DMS153 treated with DMSO at 0.1 percent for 48 hours (cell line): ENCODE results near the gene PKP4.

Experiments used
- DNase-seq: peaks from one replicate; lab custom pipeline; 2025; ENCODE audit not compliant: unreplicated experiment; lab: John Stamatoyannopoulos, UW

Gene PKP4

GRCh38 chr2:158715357-158715756 lies 258.6 kb downstream of the PKP4 start:
- DNase-seq, result no peak

DNA sequence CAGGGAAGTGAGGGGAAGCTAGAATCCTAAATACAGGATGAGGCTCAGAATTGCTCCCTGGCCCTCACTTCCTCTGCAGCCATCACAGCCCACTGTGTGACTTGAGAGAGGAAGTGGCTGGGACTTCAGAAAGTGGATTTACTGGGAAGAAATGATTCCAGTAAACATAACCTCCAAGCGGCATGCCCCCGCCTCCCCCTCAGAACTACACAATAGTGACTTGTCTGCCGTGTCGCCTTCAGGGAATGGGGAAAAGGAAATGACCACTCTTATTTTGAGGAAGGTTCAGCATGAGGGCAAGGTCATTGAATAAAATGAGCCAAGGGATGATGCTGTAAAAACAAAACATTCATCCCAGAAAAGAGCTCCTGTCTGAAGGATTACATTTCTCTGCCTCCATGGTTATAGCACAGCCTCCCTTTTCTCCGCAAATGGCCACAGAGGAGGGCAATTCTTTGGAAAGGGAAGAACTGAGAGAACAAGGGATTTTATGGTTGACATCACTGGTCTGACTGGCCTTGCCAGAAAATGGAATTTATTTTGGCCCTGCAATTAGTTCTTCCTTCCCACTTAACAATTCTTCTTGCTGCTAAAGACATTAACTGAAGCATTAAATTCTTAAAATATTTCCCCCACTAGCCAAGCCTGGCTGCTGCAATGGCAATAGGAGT lies 259.5 kb downstream of the PKP4 start:
- no peak for DNase-seq

GRCh38 chr2:158716921-158717320 lies 260.2 kb downstream of the PKP4 start:
- no peak for DNase-seq

GRCh38 chr2:158717366-158718195 lies 260.8 kb downstream of the PKP4 start:
- DNase-seq, result no peak

- DNase-seq, result no peak
These were observed 261.4 kb downstream of the PKP4 start for GRCh38 chr2:158718196-158718585.

- no peak for DNase-seq
These were observed 262.1 kb downstream of the PKP4 start for GRCh38 chr2:158718851-158719250.

GRCh38 chr2:158719403-158719802 lies 262.7 kb downstream of the PKP4 start:
- no peak for DNase-seq

DNA sequence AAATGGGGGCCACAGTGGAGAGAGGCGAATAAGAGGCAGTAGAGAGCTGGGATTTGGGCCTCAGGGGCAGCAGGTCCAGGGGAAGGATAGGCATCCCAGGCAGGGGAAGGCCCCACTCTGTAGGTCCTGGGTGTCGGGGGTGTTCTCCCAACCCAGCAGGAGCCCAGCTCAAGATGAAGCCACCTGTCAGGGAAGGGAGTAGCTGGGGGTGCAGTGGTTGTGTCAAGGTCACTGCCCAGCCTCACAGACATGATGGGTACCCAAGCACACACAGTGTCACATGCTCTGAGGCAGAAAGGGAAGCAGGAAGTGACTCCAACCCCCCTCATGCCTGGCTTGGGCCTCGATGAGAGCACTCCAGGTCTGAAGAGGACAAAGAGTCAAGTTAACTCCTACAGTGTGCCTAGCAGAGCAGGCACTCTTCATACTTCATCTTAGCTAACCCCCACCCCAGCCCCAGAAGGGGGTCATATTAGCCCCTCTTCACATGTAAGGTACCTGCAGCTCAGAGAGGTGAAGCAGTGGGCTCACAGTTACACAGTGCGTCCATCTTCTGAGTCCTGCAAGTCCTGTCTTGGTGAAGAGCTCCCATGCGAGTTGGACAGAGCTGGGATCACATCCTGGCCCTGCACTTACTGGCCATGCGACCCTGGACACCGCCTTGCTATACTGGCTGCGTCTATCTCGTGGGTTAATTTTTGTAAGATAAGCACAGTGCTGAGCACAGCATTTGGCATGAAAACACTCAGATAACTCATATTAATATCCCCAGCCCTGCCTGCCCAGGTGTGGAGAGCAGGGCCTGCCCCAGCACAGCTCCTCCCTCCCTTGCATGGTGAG lies 265.7 kb downstream of the PKP4 start:
- DNase-seq, result no peak

GRCh38 chr2:158723181-158723838 lies 266.6 kb downstream of the PKP4 start:
- DNase-seq, result no peak

DNA sequence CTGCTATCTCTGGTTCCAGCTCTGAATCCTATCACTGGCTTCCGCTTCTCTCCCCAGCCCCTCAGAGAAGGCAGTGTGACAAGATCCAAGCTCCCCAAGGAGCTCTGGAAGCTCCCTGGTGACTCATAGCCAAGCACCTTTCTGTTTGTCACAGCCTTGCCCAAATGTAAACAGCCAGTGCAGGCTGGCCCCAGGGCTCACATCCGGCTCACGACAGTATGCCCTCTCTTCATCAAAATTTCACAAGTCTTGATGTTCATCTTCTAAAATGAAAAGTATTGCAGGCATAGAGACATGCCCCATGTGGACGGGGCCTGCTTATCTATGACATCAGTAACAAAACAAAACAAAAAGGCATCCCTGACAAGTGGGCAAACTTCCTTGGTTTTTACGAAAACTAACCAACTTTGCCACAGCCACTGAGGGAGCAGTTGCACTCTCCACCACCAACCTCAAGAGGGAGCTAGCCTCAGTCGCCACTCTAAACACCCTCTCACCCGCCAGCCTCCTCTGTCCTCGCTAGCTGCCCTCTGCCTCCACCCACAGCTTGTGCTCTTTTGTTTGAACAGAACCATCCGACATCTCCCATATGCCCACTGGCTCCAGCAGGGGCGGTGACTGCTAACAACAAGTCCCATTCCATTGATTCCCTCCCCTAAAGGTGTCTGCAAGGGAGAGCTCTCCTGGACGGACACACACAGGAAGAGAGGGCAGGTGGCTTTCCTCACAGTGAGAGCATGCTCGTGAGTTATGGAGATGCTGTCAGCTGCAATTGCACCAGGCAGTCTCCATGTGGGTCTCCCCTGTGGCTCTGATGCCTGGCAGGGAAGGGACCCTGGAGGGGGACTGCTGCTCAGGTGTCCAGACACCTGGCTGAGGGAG lies 267.4 kb downstream of the PKP4 start:
- peak; percentile 85 for DNase-seq

DNA sequence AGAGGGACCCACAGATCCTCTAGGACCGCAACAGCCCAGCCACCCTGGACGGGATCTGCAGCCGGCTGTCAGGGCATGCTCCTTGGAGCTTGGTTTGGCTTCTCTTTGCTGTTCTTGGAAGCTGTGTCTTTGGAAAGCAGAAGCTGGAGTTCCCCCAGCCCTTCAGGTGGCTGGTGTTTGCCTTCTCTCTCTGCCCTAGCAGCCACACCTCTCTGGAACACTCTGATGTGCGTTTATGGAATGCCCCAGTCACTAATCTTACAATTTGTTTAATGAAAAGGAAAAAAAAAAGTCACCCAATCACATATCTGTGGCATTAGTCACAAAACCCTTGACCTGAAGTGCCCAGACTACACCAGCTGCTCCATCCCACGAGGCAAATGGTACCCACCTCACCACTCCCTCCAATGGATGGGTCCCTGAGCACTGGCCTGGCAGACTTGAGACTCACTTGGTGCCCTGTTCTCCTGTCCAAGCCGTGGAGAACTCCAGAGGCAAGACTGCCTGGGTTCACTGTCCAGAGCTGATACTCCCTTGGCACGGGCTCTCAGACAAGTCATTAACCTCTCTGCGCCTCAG lies 268.1 kb downstream of the PKP4 start:
- DNase-seq, result peak; percentile 52

DNA sequence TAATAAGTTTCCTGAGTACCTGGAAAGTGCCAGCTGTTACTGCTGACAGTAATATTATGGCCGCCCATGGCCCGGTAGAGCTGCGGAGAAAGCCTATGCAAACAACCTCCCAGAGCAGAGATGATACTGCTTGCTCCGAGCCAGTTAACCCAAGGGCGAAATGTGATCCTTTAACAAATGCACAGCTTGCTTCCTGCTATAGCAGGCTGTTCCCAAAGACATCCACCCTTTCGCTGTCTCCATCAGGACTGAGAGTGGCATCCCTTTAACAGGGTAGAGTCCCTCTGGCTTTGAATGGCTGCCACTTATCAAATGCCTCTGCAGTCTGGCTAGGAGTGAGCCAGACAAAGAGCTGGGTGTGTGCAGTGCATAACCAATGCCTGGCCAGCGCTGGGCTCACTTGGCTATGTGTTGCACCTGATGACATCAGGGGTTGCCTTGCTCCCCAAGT lies 268.7 kb downstream of the PKP4 start:
- peak; percentile 66 for DNase-seq

GRCh38 chr2:158726911-158727592 lies 270.3 kb downstream of the PKP4 start:
- DNase-seq, result peak; percentile 26

GRCh38 chr2:158728422-158728821 lies 271.7 kb downstream of the PKP4 start:
- no peak for DNase-seq

- DNase-seq, result no peak
These were observed 272.7 kb downstream of the PKP4 start for GRCh38 chr2:158729451-158729850.

GRCh38 chr2:158729873-158730620 lies 273.3 kb downstream of the PKP4 start:
- DNase-seq, result no peak

GRCh38 chr2:158730621-158731140 lies 273.9 kb downstream of the PKP4 start:
- DNase-seq, result no peak

- DNase-seq, result no peak
These were observed 274.6 kb downstream of the PKP4 start for GRCh38 chr2:158731386-158731785.
